HL-60 (cell line): ENCODE data around the gene SIN3A.

ENCODE experiments used
- CTCF ChIP-seq: IDR thresholded peaks from one replicate; pipeline ENCODE4 v1.5.1; 2011; ENCODE audit warnings: low read length, control low read depth, inconsistent platforms; ENCODE audit not compliant: insufficient read depth
- GABPA ChIP-seq: IDR thresholded peaks from 2 replicates; pipeline ENCODE4 v1.6.1; 2012; ENCODE audit warnings: low read depth
- POLR2AphosphoS5 ChIP-seq: IDR thresholded peaks from 2 replicates; pipeline ENCODE4 v1.6.1; 2012; ENCODE audit warnings: low read depth
- REST ChIP-seq: IDR thresholded peaks from 2 replicates; pipeline ENCODE4 v1.6.1; 2012; ENCODE audit warnings: low read depth; ENCODE audit not compliant: insufficient replicate concordance
- SPI1 ChIP-seq: IDR thresholded peaks from 2 replicates; pipeline ENCODE4 v1.6.1; 2012; ENCODE audit warnings: low read depth, mild to moderate bottlenecking, borderline replicate concordance

- no peak for TF ChIP-seq CTCF
- no peak for TF ChIP-seq POLR2AphosphoS5
- no peak for TF ChIP-seq GABPA
- TF ChIP-seq REST = no peak
- no peak for TF ChIP-seq SPI1
Measured at GRCh38 chr15:75327005-75327404, 124.5 kb downstream of the SIN3A start.
